ENCODE data around the gene SLC30A2. TPM values are rescaled to one million over a fixed set of nuclear protein-coding genes. Genes with fewer than 3 reads are reported as not detected.

Gene SLC30A2
- total RNA-seq, 1 donor from 2014 or later: not detected

GRCh38 chr1:26019641-26020315, 26.1 kb downstream of the SLC30A2 start:
- Mint-ChIP-seq H3K9me3 (ENCODE audit: unreplicated experiment) (no peaks in the 10 kb centered on the region), H3K4me3 (ENCODE audit: unreplicated experiment) (no peak overlapping the region), H3K27me3 (ENCODE audit: unreplicated experiment) (no peaks in the 10 kb centered on the region), H3K27ac (ENCODE audit: unreplicated experiment) (no peak overlapping the region), H3K36me3 (ENCODE audit: unreplicated experiment) (no peaks in the 10 kb centered on the region), H3K4me1 (ENCODE audit: unreplicated experiment) (peaks cover 33% of the 10 kb centered on the region)
- DNase-seq (ENCODE audit: extremely low spot score, unreplicated experiment): no peak
- no peak for TF ChIP-seq CTCF (IDR thresholded peaks at IDR 0.05)

- H3K4me3 Mint-ChIP-seq (ENCODE audit: unreplicated experiment): no peak overlapping the region
- H3K9me3 Mint-ChIP-seq (ENCODE audit: unreplicated experiment): no peaks in the 10 kb centered on the region
- no peak for TF ChIP-seq CTCF (IDR thresholded peaks at IDR 0.05)
- H3K36me3 Mint-ChIP-seq (ENCODE audit: unreplicated experiment): no peaks in the 10 kb centered on the region
- peaks cover 33% of the 10 kb centered on the region for H3K4me1 Mint-ChIP-seq (ENCODE audit: unreplicated experiment)
- no peaks in the 10 kb centered on the region for H3K27me3 Mint-ChIP-seq (ENCODE audit: unreplicated experiment)
- H3K27ac Mint-ChIP-seq (ENCODE audit: unreplicated experiment): no peak overlapping the region
- no peak for DNase-seq (ENCODE audit: extremely low spot score, unreplicated experiment)
Observed at GRCh38 chr1:26017606-26018005, 28.3 kb downstream of the SLC30A2 start.

GRCh38 chr1:26016953-26017545, 28.9 kb downstream of the SLC30A2 start:
- no peak overlapping the region for H3K4me3 Mint-ChIP-seq (ENCODE audit: unreplicated experiment)
- no peak overlapping the region for H3K27ac Mint-ChIP-seq (ENCODE audit: unreplicated experiment)
- H3K4me1 Mint-ChIP-seq (ENCODE audit: unreplicated experiment): peaks cover 33% of the 10 kb centered on the region
- no peak for DNase-seq (ENCODE audit: extremely low spot score, unreplicated experiment)
- H3K9me3 Mint-ChIP-seq (ENCODE audit: unreplicated experiment): no peaks in the 10 kb centered on the region
- no peak for TF ChIP-seq CTCF (IDR thresholded peaks at IDR 0.05)
- H3K36me3 Mint-ChIP-seq (ENCODE audit: unreplicated experiment): no peaks in the 10 kb centered on the region
- no peaks in the 10 kb centered on the region for H3K27me3 Mint-ChIP-seq (ENCODE audit: unreplicated experiment)

- TF ChIP-seq CTCF (IDR thresholded peaks at IDR 0.05): no peak
- H3K36me3 Mint-ChIP-seq (ENCODE audit: unreplicated experiment): no peaks in the 10 kb centered on the region
- H3K4me1 Mint-ChIP-seq (ENCODE audit: unreplicated experiment): peaks cover 28% of the 10 kb centered on the region
- DNase-seq (ENCODE audit: extremely low spot score, unreplicated experiment): no peak
- H3K9me3 Mint-ChIP-seq (ENCODE audit: unreplicated experiment): no peaks in the 10 kb centered on the region
- no peak overlapping the region for H3K27ac Mint-ChIP-seq (ENCODE audit: unreplicated experiment)
- H3K27me3 Mint-ChIP-seq (ENCODE audit: unreplicated experiment): no peaks in the 10 kb centered on the region
- no peak overlapping the region for H3K4me3 Mint-ChIP-seq (ENCODE audit: unreplicated experiment)
Observed at GRCh38 chr1:26016258-26016952, 29.5 kb downstream of the SLC30A2 start.

- Mint-ChIP-seq H3K36me3 (ENCODE audit: unreplicated experiment) (no peaks in the 10 kb centered on the region), H3K27me3 (ENCODE audit: unreplicated experiment) (no peaks in the 10 kb centered on the region), H3K27ac (ENCODE audit: unreplicated experiment) (no peak overlapping the region), H3K4me1 (ENCODE audit: unreplicated experiment) (peaks cover 27% of the 10 kb centered on the region), H3K9me3 (ENCODE audit: unreplicated experiment) (no peaks in the 10 kb centered on the region), H3K4me3 (ENCODE audit: unreplicated experiment) (no peak overlapping the region)
- no peak for TF ChIP-seq CTCF (IDR thresholded peaks at IDR 0.05)
- DNase-seq (ENCODE audit: extremely low spot score, unreplicated experiment): no peak
Observed at GRCh38 chr1:26015358-26015757, 30.6 kb downstream of the SLC30A2 start.

Measured in osteocyte (in vitro differentiated cells).